GM21723 (cell line): Measurements from ENCODE around the gene RIOK2.
A peak's percentile ranks its signal among the peaks of the same experiment; 100 is the strongest.
"Not testable (repeated sequence)": the region's sequence is repeated elsewhere in the genome, so short reads cannot be mapped to it uniquely, and the experiment has no call there.

ENCODE experiments used
- ATAC-seq: cut with Tn5 transposase; IDR thresholded peaks from one replicate; pipeline ENCODE4 v1.9.1; 2021; ENCODE audit warnings: mild to moderate bottlenecking, moderate library complexity; ENCODE audit not compliant: unreplicated experiment

Gene RIOK2

GRCh38 chr5:97171703-97172102, 11.3 kb downstream of the RIOK2 start:
- no peak for ATAC-seq

DNA sequence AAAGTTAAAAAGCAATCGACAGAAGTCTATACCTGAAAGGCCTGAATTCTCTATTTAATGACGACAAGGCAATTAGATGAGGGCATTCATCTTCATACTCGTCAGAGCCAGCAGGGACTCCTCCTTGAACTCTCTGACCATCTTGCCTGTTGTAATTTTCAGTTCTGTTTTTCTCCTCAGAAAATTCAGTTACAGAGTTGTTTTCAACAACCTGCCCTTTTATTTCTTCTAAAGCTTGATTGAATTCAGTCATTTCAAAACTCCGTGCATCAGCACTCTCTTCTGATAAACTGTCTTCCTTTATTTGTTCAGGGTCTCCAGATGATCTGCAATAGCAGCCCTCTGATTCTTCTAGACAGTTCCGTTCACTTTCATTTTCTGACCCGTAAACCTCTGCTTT, 15.6 kb downstream of the RIOK2 start:
- peak; percentile 74 for ATAC-seq

GRCh38 chr5:97165726-97166125, 17.3 kb downstream of the RIOK2 start:
- no peak for ATAC-seq

GRCh38 chr5:97164846-97165245, 18.2 kb downstream of the RIOK2 start:
- ATAC-seq, result no peak

DNA sequence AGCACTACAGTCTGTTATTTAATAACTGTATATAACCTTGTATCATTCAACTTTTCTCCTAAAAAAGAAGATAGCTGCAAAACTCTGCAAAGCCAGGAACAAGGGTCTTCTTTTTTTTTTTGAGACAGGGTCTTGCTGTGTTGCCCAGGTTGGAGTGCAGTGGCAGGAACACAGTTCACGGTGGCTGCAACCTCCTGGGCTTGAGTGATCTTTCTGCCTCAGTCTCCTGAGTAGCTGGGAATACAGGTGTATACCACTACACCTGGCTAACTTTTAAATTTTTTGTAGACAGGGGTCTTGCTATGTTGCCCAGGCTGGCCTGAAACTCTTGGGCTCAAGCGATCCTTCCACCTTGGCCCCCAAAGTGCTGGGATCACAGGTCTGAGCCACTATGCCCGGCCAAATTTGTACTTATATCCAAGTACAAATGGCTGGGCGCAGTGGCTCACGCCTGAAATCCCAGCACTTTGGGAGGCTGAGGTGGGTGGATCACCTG, 19.2 kb downstream of the RIOK2 start:
- ATAC-seq, result no peak

- ATAC-seq, result no peak
These were observed 19.7 kb downstream of the RIOK2 start for GRCh38 chr5:97163360-97163764.

DNA sequence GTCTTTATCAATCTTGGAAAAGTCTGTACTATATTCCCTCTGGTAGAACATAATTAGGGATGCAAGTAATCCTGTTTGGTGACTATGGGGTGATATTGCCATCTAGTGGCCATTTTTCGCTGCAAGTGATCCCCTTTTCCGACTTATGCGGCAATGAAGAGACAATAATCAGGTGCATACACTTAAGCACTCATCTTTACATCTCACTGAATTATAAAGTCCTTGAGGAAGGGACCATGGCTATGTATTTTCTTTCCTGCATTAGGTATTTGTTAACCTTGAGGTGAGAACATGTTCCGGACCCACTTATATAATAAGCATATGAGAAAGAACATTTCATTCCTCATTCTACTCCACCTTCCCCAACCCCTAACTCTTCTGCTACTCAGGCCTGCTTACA, 21.0 kb downstream of the RIOK2 start:
- ATAC-seq, result peak; percentile 52

GRCh38 chr5:97157689-97158088, 25.4 kb downstream of the RIOK2 start:
- no peak for ATAC-seq

- ATAC-seq, result no peak
These were observed 31.7 kb downstream of the RIOK2 start for GRCh38 chr5:97151370-97151769.

DNA sequence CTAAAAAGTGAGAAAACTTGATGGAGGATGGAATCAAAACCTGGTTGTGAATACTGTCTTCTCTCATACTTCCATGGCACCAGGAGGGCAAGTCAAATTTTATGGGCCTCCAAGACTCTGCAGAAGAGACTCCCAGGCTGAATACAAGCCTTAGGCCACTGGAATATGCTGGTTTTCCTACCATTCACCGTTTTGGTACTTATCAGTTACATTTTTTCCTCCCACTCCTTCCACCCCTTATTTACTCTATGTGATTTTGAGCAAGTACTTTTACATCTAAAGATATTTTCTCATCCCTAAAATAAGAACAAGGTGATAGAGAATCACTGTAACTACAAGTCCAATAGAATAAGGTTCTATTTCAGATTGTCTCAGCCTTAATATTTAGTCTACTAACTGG, 32.6 kb downstream of the RIOK2 start:
- ATAC-seq, result no peak

DNA sequence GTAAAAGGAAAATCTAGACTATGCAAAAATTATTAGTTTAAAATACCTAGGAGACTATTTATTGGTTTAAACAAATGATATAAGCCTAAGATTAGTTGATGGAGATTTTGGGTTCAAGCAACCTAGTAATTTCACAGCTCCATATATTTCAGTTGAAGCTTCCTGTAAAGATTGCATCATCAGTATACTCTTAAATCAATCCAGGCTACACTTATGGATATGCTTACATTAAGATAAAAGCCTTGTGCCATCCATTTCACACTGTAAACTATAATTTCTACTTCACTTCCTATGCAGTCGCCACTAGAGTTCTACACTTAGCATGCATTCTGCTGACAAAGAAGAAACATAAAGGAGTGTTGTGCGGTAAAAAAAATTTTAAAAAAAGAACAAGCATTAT, 33.3 kb downstream of the RIOK2 start:
- no peak for ATAC-seq

DNA sequence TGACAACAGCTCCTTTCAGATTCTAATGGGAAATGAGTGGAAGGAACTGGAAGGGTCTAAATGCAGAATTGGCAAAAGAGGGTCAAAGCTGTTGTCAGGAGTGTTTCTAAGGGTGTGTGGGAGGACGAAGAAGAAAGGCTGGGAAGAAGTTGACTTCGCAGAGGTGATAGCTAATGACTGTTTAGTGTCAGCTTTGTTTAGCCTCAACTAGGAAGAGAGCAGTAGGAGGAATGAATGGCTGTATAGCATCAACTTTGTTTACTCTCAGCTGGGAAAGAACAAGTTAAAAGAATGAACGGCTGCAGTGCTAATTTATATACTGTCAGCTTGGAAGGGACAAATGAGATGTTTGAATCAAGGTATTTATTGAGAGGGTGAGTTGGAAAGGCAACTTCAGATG, 34.8 kb downstream of the RIOK2 start:
- no peak for ATAC-seq

DNA sequence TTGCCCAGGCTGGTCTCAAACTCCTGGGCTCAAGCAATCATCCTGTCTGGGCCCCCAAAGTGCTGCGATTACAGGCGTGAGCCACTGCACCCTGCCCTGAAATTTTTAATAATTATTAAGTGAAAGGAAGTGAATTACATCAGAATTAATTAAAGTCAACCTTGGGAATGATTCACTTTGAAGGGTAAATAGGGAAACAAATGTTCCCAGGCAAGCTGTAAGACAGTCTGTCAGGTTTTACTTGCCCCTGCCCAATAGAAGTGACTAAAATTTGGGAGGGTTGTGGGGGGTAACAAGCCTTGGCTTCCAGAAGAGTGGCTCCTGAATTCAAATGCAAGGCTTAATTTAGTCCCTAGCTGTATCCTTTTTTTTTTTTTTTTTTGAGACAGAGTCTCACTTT, 39.3 kb downstream of the RIOK2 start:
- ATAC-seq, result no peak

DNA sequence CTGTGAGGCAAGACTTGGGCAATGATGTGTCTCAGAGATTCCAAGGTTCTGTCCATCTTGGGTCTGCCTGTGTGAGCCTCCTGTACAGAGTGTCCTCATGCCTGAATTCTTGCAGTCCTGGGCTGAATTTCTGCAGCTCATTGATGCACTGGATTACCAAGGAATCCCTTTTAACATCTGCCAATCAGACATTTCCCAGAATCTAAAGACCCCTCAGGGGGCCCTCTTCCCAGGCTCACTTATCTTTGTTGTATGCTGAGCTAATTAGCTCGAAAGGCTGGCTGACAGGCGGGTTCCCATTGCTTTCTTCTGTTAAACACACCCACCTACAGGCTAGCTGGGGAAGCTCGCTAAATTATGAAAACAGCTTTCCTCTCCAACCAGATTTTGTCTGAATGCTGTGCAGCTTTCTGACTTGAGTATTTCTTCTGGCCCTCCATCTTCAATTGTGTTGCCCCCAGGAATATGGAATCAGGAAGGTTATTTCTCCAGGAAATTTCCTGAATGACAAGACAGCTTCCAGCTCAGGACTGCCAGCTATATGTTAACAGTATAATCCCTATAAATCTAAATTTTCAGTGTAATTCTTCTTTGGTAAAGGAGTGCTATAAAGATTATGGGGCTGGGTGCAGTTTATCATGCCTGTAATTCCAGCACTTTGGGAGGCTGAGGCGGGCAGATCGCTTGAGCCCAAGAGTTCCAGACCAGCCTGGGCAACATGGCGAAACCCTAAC, 40.4 kb downstream of the RIOK2 start, which contains the start of gene LIX1:
Gene LIX1 (minus strand): TSS at position 91 of the 734 bp plus-strand sequence. CDS start 35 bp downstream, at position 56.
- ATAC-seq, result peak; percentile 96

GRCh38 chr5:97141539-97141938, 41.5 kb downstream of the RIOK2 start:
- no peak for ATAC-seq

DNA sequence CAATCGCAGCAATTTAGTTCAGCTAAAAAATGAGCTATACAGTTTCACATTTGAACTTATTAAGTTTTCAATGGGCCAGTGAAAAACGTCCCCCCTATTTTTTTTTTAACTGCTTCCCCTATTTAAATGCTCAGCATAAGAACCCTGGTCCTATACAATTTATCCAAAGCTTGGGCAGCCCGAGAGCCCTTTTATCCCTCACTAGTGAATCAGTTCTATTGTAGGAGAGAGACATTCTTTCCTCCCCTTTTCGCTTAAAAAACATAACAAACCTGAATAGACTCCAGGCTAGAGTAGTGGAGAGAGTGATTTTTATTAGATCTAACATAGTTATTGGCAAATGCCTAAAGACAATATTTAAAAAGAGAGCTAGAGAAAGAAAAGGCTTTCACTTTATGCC, 42.0 kb downstream of the RIOK2 start:
- ATAC-seq, result no peak

GRCh38 chr5:97140250-97140649, 42.8 kb downstream of the RIOK2 start:
- not testable (repeated sequence) for ATAC-seq

DNA sequence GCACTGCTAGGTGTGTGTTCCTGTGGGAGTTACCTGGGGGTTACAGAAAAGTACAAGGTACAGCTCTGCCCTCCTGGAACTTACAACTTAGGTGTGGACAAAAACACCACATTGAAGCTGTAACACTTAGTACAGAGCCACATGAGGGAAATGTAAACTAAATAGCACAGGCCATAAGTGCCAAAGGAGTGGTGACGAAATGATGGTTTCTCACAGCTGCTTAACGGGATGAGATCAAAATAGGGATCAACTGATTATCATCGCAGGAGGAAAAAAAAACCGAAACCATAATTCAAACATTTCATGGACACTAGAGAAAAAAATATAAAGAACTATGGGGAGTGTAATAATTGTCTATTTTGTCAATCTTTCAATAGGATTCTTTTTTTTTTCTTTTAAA, 46.6 kb downstream of the RIOK2 start:
- ATAC-seq, result no peak

DNA sequence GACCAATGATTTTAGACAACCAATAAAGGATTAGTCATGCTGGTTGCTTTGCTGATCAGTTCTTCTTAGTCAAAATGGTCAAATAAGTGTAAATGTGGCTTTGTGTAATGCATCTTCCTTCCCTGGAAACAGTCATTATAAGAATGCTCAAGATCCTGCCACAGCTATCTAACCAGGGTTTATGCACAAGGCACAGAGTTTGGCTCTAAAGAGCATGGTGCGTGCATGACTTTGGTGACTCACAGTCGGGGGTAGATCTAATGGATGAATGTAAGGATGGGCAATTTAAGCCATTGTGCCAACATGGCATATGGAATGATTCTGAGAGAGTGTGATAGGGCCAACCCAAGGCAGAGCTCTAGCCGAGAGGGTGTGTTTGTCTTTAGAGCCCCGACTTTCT, 47.2 kb downstream of the RIOK2 start:
- ATAC-seq, result no peak

- no peak for ATAC-seq
These were observed 48.4 kb downstream of the RIOK2 start for GRCh38 chr5:97134634-97135033.

DNA sequence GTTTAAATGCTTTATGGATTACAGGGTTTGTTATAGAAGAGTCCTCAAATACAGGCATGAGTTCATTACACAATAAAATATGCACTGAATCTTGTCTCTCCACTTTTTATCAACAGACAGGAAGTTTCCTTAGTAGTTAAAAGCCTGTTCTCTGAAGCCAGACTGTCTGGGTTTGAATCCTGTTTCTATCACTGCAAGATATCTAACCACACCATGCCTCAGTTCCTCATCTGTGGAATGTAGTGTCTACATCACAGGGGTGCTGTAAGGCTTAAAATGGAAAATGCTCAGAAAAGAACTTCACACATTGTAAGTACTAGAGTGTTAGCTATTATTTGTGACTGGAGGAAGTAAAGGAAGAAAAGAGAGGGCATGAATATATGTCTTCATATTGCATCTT, 49.9 kb downstream of the RIOK2 start:
- no peak for ATAC-seq

DNA sequence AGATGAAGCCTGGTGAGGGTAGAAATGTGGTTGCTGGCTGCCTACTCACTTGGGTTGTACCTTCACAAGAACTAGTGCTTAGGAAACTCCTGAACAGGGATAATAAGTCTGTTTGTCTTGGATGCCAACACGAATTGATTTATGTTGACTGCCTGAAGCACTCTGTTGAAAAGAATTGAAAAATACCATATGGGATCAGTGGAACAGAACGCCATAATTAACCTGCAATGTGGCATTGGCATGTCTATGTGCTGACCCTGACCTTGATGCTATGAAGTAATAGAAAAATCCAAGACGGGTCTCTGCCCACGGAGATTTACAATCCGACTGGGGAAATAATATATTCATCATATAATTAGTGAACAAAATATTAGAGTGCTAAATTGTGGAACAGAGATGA, 51.1 kb downstream of the RIOK2 start:
- no peak for ATAC-seq

GRCh38 chr5:97131139-97131710, 51.8 kb downstream of the RIOK2 start:
- ATAC-seq, result no peak
